ENCODE measurements around the gene FBF1. TPM values are rescaled to one million over a fixed set of nuclear protein-coding genes. Genes with fewer than 3 reads are reported as not detected.
"Not testable (repeated sequence)": the region's sequence is repeated elsewhere in the genome, so short reads cannot be mapped to it uniquely, and the experiment has no call there.

The FBF1 gene
- total RNA-seq, 1 donor from 2014 or later, result 20.4 TPM

- intact Hi-C loops (cut with micrococcal nuclease), result loop anchor here (2.0 kb wide), 2 partner anchors 19 to 43 kb away; partner anchors contain the start of genes TRIM47 and WBP2
Observed at GRCh38 chr17:75897160-75898019, 43.5 kb downstream of the FBF1 start.

GRCh38 chr17:75896415-75897159 is 44.3 kb downstream of the FBF1 start, which contains the start of gene TRIM65:
TRIM65 (minus strand) TSS chr17:75896951; CDS start chr17:75896937, 14 bp downstream.
- intact Hi-C loops (cut with micrococcal nuclease), result loop anchor here (1.0 to 2.0 kb wide), 3 partner anchors 8 to 42 kb away; partner anchors contain the start of genes MRPL38, TRIM47 and WBP2

DNA sequence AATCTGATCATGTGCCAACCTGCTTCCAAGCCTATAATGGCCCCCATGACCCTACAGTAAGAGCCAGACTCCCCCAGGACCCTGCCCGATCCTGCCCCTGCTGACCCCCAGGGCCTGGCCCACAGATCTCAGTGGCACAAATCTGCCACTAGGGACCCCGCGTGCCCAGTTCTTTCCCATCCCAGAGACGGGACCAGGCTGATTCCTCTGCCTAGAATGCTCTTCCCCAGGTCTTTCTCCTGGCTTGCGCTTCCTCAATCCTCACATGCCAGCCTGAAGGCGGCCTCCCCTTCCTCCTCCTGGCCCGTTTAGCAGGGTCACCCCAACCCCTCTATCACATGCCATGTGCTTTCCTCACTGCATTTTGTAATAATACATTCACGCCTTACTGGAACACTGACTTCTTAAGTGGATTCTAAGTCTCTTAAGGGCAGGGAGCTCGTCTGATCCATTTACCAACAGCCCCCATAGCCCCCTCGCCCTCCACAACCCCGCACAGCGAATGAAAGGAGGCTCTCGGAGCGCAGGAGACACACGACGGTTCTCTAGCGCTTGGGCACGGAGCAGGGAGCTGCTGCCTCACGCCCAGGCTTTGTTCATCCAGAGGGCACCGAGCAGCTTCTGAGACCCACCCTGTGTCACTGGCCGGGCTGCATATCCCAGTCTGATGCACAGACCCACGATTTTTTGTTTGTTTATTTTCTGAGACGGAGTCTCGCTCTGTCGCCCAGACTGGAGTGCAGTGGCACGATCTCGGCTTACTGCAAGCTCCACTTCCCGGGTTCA is 45.3 kb downstream of the FBF1 start:
- intact Hi-C loops (cut with micrococcal nuclease), result loop anchor here (1.0 to 2.0 kb wide), 3 partner anchors 9 to 41 kb away; partner anchors contain the start of genes MRPL38, TRIM47 and WBP2

DNA sequence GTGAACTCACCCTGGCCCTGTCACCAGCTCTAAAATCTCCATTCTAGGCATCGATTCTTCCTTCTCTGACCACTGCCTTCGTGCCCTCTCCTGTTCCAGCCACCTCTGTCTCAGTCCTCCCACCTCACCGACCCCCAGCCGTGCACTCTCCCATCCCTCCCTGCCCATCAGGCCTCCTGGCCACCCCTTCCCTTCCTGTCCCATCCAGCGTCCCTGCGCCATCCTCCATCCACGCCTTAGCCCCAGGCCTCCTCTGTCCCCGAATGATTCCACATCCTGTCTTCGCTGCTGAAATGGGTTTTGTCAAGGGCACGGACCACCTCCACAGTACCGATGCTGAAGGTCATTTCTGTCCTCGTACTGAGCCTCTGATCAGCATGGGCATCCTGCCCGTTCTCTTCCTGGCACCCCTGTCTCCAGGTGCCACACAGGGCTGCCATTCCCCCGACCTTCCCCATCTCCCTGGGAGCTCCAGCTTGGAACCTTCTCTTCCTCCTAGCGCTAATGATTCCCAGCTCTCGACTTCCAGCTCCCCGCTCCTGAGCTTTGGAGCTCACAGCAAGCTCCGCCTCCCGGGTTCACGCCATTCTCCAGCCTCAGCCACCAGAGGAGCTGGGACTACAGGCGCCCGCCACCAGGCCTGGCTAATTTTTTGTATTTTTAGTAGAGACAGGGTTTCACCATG is 46.7 kb downstream of the FBF1 start:
- intact Hi-C loops (cut with micrococcal nuclease), result no loop called here

GRCh38 chr17:75893305-75894048 is 47.4 kb downstream of the FBF1 start:
- intact Hi-C loops (cut with micrococcal nuclease), result no loop called here

DNA sequence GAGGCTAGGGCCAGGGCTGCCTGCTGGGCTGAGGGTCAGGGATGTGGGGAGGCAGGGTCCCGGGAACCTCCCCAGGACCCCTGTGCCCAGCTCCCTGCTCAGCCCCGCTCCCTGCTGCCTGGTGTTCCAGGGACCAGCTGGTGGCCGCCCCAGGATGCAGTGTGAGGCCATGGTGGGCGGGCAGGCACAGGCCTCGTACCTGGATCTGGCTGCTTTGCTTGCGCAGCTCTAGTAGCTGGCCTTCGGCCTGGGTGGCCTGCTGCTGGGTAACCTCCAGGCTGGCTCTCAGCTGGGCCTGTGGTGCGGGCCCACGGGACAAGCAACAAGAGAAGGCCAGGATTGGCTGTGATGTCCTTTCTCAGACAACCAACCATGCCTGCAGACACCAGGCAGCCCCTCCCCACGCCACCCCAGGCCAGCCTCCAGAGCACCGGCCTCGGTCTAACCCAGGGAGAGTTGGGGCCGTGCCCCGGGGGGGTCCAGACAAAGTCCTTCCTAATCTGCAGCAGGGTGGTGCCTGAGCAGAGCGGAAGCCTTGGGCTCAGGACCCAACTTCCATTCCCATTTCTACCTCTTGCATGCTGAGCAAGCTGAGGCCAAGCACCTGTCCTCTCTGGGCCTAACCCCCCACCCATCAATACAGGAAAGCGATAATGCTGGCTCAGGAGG is 48.2 kb downstream of the FBF1 start:
- intact Hi-C loops (cut with micrococcal nuclease), result no loop called here

DNA sequence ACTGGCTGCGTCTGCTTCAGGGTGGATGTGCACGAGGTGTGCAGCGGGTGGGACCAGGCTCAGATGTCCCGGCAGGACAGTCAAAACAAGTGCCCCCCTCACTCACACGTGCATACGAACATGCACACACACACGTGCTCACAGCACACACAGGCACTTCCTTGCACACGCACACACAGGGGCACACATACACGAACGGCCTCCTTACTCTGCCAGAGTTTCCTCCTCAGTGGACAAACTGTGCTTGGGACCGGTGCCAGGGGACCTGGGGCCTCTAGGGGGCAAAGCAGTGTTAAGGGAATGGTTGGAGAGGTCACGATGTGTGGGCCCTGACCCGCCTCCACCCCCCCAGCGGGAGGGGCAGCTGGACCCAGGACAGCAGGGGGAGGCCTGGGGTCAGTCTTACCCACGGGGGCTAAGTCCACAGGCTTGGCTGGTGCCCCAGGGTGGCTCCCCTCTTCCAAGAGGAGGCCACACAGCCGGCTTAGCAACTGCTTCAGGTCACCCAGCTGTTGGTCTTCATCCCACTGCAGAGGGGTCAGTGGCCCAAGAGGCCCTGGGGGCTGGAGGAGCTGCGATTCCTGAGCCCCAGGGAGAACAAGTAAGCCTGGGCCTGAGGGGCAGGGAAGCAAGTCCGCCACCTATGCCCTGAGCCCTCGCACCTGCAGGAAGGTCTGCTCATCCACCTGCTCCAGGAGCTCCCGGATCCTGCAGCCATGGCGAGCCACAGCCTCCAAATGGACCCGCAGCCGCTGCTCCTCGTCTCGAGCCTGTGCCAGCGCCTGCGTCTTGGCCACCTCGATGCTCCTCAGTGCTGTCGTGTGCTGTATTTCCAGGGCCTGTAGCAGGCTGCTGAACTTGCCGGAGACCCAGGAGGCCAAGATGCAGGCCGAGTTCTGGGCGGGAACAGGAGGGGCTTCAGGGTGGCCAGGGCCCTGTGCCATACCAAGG is 49.0 kb downstream of the FBF1 start:
- intact Hi-C loops (cut with micrococcal nuclease), result no loop called here

- intact Hi-C loops (cut with micrococcal nuclease), result no loop called here
Observed at GRCh38 chr17:75891022-75891604, 49.7 kb downstream of the FBF1 start.

- intact Hi-C loops (cut with micrococcal nuclease), result no loop called here
Observed at GRCh38 chr17:75889454-75889853, 51.4 kb downstream of the FBF1 start.

GRCh38 chr17:75888484-75888883 is 52.4 kb downstream of the FBF1 start:
- intact Hi-C loops (cut with micrococcal nuclease), result no loop called here

DNA sequence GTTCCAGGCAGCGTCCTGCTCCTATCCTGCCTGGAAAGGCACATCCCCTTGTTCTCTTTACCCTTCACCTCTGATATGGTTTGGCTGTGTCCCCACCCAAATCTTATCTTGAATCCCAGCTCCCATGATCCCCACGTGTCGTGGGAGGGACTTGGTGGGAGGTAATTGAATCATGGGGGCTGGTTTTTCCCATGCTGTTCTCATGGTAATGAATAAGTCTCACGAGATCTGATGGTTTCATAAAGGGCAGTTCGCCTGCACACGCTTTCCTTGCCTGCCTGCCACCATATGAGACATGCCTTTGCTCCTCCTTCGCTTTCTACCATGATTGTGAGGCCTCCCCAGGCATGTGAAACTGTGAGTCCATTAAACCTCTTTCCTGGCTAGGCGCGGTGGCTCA is 55.0 kb downstream of the FBF1 start:
- intact Hi-C loops (cut with micrococcal nuclease), result not testable (repeated sequence)

DNA sequence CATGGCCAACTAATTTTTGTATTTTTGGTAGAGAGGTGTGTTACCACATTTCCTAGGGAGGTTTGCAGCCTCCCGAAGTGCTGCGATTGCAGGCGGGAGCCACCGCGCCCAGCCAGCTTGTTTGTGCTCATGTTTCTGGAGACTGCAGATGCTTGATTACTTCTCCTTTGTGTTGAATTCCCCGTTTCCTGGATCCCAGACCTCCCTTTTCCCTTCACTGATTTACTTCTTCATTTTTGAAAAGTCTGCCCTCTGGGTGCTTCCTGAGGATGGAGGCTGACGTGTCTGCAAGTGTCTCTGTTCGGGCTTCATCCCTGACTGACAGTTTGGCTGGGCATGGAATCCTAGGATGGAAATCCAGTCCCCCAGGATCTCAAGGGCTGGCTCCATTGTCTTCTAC is 55.4 kb downstream of the FBF1 start:
- intact Hi-C loops (cut with micrococcal nuclease), result no loop called here

DNA sequence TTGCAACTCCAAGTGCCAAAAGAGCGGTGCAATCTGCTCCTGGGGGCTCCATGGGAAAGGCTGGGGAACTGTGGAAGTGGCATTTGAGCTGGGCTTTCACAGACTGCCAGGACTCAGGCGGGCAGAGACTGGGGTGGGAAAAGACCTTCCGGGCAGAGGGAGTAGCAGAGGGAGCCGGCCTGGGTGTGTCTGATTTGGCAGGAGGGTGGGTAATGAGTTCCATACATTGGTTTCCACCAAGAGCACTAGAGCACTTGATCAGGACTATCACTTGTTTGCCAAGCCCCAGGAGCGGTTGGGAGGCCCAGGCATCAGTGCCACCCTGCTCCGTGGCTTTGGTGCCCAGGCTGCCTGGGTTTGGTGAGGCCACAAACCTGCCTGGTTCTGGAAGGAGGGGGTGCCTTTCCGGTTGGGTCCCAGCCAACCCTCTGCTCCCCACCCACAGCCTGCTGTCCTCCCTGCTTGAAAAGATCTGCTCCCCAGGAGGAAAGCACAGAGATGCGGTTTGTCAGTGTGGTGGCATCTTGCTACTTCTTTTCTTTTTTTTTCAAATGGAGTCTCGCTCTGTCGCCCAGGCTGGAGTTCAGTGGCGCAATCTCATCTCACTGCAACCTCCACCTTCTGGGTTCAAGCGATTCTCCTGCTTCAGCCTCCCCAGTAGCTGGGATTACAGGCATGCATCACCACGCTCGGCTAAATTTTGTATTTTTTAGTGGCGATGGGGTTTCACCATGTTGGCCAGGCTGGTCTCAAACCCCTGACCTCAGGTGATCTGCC is 59.0 kb downstream of the FBF1 start:
- intact Hi-C loops (cut with micrococcal nuclease), result no loop called here

DNA sequence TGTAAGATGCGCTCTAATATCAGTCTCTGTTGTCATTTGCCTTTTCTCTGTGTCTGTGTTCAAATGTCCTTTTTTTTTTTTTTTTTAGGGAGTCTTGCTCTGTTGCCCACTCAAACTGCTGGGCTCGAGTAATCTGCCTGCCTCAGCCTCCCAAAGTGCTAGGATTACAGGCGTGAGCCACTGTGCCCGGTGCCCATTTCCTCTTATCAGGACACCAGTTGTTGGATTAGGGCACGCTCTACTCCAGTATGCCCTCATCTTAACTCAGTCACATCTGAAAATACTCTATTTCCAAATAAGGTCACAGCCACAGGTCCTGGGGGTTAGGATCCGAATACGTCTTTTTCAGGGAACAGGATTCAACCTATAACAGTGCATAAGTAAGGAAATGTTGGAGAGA is 60.6 kb downstream of the FBF1 start:
- intact Hi-C loops (cut with micrococcal nuclease), result no loop called here

GRCh38 chr17:75878174-75878998 is 62.5 kb downstream of the FBF1 start, which contains the start of gene TRIM47:
TRIM47 (minus strand) TSS chr17:75878581; CDS start chr17:75878548, 33 bp downstream.
- intact Hi-C loops (cut with micrococcal nuclease), result loop anchor here (2.0 kb wide), 1 partner anchor 18 kb away; the partner anchor contains the start of gene TRIM65

GRCh38 chr17:75877752-75878173 is 63.1 kb downstream of the FBF1 start:
- intact Hi-C loops (cut with micrococcal nuclease), result loop anchor here (2.0 kb wide), 2 partner anchors 19 to 23 kb away; partner anchors contain the start of genes TRIM65 and WBP2

Measured in T-helper 2 cell treated with Interferon-gamma antibody and Interleukin-4, amounts not matched to agents 100 ng/mL and 5 ng/mL, for 36 hours (primary cell).